ENCODE measurements around the gene RSAD2. TPM values are rescaled to one million over a fixed set of nuclear protein-coding genes. Genes with fewer than 3 reads are reported as not detected.
A peak's percentile ranks its signal among the peaks of the same experiment; 100 is the strongest.

RSAD2 gene
- total and polyA plus RNA-seq, 2 donors (not counting 1 experiment from before 2014, with no cell fraction given) = 0.17 to 1.7 TPM

- H3K4me2 ChIP-seq (ENCODE audit: extremely low read depth, insufficient read depth, low read length) = no peak overlapping the region
- H2AFZ ChIP-seq (ENCODE audit: low read length) = no peak overlapping the region
- no peak overlapping the region for H3K9ac ChIP-seq (ENCODE audit: insufficient read depth, low read length)
- no peaks in the 10 kb centered on the region for H3K9me3 ChIP-seq (ENCODE audit: control insufficient read depth, insufficient read depth, low read depth, low read length)
- H3K27ac ChIP-seq (ENCODE audit: insufficient read depth, low read length) = no peak overlapping the region
- H3K79me2 ChIP-seq (ENCODE audit: control insufficient read depth, insufficient read depth, low read length) = no peaks in the 10 kb centered on the region
- H3K36me3 ChIP-seq (ENCODE audit: control insufficient read depth, insufficient read depth, low read length) = no peaks in the 10 kb centered on the region
- peaks cover 2% of the 10 kb centered on the region for H3K27me3 ChIP-seq (ENCODE audit: control insufficient read depth, insufficient read depth, low read length)
- no peaks in the 10 kb centered on the region for H3K4me1 ChIP-seq (ENCODE audit: control insufficient read depth, extremely low read depth, insufficient read depth, low read length)
- TF ChIP-seq EZH2 (IDR thresholded peaks at IDR 0.05; ENCODE audit: low read length, missing control alignments) = no peak
- no peak for TF ChIP-seq CTCF (conservative IDR thresholded peaks at IDR 0.05 in 1 of 2, IDR thresholded peaks at IDR 0.05 in 1 of 2; ENCODE audit: low read depth in 1 of 2, low read length in 2 of 2)
- peak in 1 of 2 donors; percentile 23 for DNase-seq (ENCODE audit: low read depth in 2 of 2)
- no peaks in the 10 kb centered on the region for H4K20me1 ChIP-seq (ENCODE audit: control insufficient read depth, extremely low read depth, insufficient read depth, low read length)
- no peak overlapping the region for H3K4me3 ChIP-seq (replicated peaks in 1 of 4; ENCODE audit: control extremely low read depth in 1 of 4, insufficient read depth in 1 of 4, low read depth in 3 of 4, low read length in 4 of 4)
Observed at GRCh38 chr2:6919901-6920742, 42.5 kb downstream of the RSAD2 start.

- Histone ChIP-seq H3K27me3 (ENCODE audit: control insufficient read depth, insufficient read depth, low read length) (peaks cover 2% of the 10 kb centered on the region), H3K9me3 (ENCODE audit: control insufficient read depth, insufficient read depth, low read depth, low read length) (no peaks in the 10 kb centered on the region), H3K79me2 (ENCODE audit: control insufficient read depth, insufficient read depth, low read length) (no peaks in the 10 kb centered on the region), H4K20me1 (ENCODE audit: control insufficient read depth, extremely low read depth, insufficient read depth, low read length) (no peaks in the 10 kb centered on the region), H3K27ac (ENCODE audit: insufficient read depth, low read length) (no peak overlapping the region), H3K36me3 (ENCODE audit: control insufficient read depth, insufficient read depth, low read length) (no peaks in the 10 kb centered on the region), H3K9ac (ENCODE audit: insufficient read depth, low read length) (no peak overlapping the region), H3K4me2 (ENCODE audit: extremely low read depth, insufficient read depth, low read length) (no peak overlapping the region), H3K4me1 (ENCODE audit: control insufficient read depth, extremely low read depth, insufficient read depth, low read length) (no peaks in the 10 kb centered on the region), H2AFZ (ENCODE audit: low read length) (no peak overlapping the region), H3K4me3 (replicated peaks in 1 of 4; ENCODE audit: control extremely low read depth in 1 of 4, insufficient read depth in 1 of 4, low read depth in 3 of 4, low read length in 4 of 4) (no peak overlapping the region)
- TF ChIP-seq EZH2 (IDR thresholded peaks at IDR 0.05; ENCODE audit: low read length, missing control alignments) = no peak
- no peak for TF ChIP-seq CTCF (conservative IDR thresholded peaks at IDR 0.05 in 1 of 2, IDR thresholded peaks at IDR 0.05 in 1 of 2; ENCODE audit: low read depth in 1 of 2, low read length in 2 of 2)
- DNase-seq (ENCODE audit: low read depth in 2 of 2) = no peak
Observed at GRCh38 chr2:6920743-6921064, 43.1 kb downstream of the RSAD2 start.

- no peak overlapping the region for H3K4me3 ChIP-seq (replicated peaks in 1 of 4; ENCODE audit: control extremely low read depth in 1 of 4, insufficient read depth in 1 of 4, low read depth in 3 of 4, low read length in 4 of 4)
- H4K20me1 ChIP-seq (ENCODE audit: control insufficient read depth, extremely low read depth, insufficient read depth, low read length) = no peaks in the 10 kb centered on the region
- H3K36me3 ChIP-seq (ENCODE audit: control insufficient read depth, insufficient read depth, low read length) = no peaks in the 10 kb centered on the region
- H2AFZ ChIP-seq (ENCODE audit: low read length) = no peak overlapping the region
- H3K9ac ChIP-seq (ENCODE audit: insufficient read depth, low read length) = no peak overlapping the region
- TF ChIP-seq CTCF (conservative IDR thresholded peaks at IDR 0.05 in 1 of 2, IDR thresholded peaks at IDR 0.05 in 1 of 2; ENCODE audit: low read depth in 1 of 2, low read length in 2 of 2) = no peak
- TF ChIP-seq EZH2 (IDR thresholded peaks at IDR 0.05; ENCODE audit: low read length, missing control alignments) = no peak
- H3K9me3 ChIP-seq (ENCODE audit: control insufficient read depth, insufficient read depth, low read depth, low read length) = no peaks in the 10 kb centered on the region
- no peaks in the 10 kb centered on the region for H3K79me2 ChIP-seq (ENCODE audit: control insufficient read depth, insufficient read depth, low read length)
- no peak for DNase-seq (ENCODE audit: low read depth in 2 of 2)
- no peak overlapping the region for H3K27ac ChIP-seq (ENCODE audit: insufficient read depth, low read length)
- no peak overlapping the region for H3K4me2 ChIP-seq (ENCODE audit: extremely low read depth, insufficient read depth, low read length)
- no peaks in the 10 kb centered on the region for H3K4me1 ChIP-seq (ENCODE audit: control insufficient read depth, extremely low read depth, insufficient read depth, low read length)
- peaks cover 2% of the 10 kb centered on the region for H3K27me3 ChIP-seq (ENCODE audit: control insufficient read depth, insufficient read depth, low read length)
Observed at GRCh38 chr2:6921321-6921922, 43.8 kb downstream of the RSAD2 start.
